Astrocyte of the cerebellum (primary cell): ENCODE measurements around the gene ZDHHC5.

Source experiments
- DNase-seq: peaks from one replicate; pipeline ENCODE4 v3.0.0-alpha.2; 2011; ENCODE audit warnings: low read depth
- H3K4me3 ChIP-seq: 2 replicates; pipeline ENCODE4 v1.5.1; 2011; ENCODE audit warnings: mild to moderate bottlenecking, low read depth, low read length, moderate library complexity
- in situ Hi-C: cut with HindIII; loops from 2 replicates; pipeline ENCODE4 v1.10.0; 2017; ENCODE audit warnings: low sequenced_read_pairs
- TF ChIP-seq, protein P1 (sequence below): IDR thresholded peaks from 2 replicates; pipeline ENCODE4 v1.5.1; 2012; ENCODE audit warnings: low read length, low read depth, moderate library complexity, mild to moderate bottlenecking; ENCODE audit errors: missing control alignments

ZDHHC5 gene

DNA sequence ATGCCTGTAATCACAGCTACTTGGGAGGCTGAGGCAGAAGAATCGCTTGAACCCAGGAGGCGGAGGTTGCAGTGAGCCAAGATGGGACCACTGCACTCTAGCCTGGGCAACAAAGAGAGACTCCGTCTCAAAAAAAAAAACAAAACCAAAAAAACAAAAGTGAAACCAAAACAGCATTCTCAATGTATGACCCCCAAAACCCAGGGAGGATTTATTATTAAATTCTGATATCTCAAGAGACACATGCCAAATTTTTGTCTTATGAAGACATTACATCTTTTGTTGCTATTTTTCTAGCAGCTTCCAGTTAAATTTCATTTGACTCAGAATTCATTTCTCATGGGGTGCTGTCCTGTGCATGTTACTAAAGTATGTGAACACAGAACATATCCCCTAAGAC lies 15.3 kb upstream of the ZDHHC5 start:
- no peak overlapping the region for H3K4me3 ChIP-seq
- TF ChIP-seq, protein P1, sequence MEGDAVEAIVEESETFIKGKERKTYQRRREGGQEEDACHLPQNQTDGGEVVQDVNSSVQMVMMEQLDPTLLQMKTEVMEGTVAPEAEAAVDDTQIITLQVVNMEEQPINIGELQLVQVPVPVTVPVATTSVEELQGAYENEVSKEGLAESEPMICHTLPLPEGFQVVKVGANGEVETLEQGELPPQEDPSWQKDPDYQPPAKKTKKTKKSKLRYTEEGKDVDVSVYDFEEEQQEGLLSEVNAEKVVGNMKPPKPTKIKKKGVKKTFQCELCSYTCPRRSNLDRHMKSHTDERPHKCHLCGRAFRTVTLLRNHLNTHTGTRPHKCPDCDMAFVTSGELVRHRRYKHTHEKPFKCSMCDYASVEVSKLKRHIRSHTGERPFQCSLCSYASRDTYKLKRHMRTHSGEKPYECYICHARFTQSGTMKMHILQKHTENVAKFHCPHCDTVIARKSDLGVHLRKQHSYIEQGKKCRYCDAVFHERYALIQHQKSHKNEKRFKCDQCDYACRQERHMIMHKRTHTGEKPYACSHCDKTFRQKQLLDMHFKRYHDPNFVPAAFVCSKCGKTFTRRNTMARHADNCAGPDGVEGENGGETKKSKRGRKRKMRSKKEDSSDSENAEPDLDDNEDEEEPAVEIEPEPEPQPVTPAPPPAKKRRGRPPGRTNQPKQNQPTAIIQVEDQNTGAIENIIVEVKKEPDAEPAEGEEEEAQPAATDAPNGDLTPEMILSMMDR = no peak
- in situ Hi-C loops = no loop called here
- no peak for DNase-seq

DNA sequence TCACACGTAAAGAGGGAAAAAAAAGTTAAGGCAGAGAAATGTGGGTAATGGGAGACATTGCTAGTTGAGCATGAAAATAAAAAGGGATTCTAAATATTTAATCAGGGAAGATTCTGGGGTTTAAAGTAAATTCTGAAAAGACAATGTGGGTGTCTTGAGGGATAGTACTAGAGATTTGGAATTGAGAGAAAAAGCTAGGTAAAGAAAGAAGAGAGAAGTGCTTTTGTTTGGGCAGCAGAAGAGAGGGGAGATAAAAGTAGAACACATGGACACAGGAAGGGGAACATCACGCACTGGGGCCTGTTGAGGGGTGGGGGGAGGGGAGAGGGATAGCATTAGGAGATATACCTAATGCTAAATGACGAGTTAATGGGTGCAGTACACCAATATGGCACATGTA lies 14.8 kb upstream of the ZDHHC5 start:
- no peak for DNase-seq
- TF ChIP-seq, protein P1 = no peak
- H3K4me3 ChIP-seq = no peak overlapping the region
- in situ Hi-C loops = no loop called here

DNA sequence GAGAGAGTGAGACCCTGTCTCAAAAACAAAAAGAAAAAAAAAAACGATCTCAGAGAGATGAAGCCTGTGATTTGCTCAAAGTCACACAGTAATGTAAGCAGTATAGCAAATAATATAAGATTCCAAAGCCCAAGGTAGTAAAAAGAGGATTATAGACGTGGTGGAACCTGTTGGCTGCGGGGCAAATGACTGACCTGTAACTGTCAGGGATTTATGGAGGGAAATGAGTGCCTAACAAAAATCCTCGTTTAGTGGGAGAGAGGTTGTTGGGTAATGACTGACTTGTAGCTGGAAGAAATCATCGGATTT lies 11.1 kb upstream of the ZDHHC5 start:
- peak overlapping the region; percentile 93 for H3K4me3 ChIP-seq
- no peak for DNase-seq
- TF ChIP-seq, protein P1 = no peak
- in situ Hi-C loops = no loop called here

DNA sequence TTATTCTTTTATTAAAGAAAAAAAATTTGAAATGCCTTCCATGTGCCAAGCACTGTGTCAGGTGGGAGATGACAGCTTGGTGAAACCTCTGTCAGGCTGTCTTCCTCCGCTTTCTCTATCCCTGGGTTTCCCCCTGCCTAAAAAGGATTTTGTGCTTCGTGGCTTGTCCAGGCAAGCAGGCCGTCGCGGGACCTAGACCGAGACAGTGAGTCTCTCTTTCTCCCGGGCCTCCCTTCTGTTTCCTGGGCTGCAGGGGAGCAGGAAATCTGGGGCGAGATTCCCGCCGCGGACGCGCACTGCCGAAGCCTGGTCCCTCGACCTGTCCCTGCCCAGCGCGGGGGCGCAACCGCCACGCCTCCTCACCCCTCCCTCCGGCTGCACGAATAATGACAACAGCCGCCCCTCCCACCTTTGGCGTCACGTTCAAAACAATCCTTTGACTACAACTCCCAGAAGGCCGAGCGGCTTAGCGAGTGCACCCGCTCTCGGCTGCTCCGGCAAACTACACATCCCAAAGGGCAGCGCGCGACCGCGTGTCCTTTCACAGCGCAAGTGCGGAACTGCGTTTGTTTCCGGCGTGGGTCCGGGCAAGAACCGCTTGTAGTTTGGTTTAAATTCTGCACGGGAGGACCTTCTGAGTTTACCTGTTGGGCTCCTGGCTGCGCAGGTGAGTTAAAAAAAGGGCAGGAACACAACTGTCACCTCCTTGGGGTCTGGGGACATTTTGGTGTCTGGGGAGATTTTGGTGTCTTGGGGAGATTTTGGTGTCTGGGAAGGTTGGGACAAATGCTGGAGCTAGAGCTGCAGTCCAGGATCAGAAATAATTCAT lies 10.5 kb upstream of the ZDHHC5 start, which contains the start of gene CLP1:
CLP1 (plus strand) TSS at position 569 of the 829 bp plus-strand sequence. CDS start 1,715 bp downstream, outside the sequence.
- peak within 1 kb of the TSS; percentile 93 for H3K4me3 ChIP-seq
- DNase-seq = peak; percentile 96
- TF ChIP-seq, protein P1 = no peak
- in situ Hi-C loops = no loop called here

DNA sequence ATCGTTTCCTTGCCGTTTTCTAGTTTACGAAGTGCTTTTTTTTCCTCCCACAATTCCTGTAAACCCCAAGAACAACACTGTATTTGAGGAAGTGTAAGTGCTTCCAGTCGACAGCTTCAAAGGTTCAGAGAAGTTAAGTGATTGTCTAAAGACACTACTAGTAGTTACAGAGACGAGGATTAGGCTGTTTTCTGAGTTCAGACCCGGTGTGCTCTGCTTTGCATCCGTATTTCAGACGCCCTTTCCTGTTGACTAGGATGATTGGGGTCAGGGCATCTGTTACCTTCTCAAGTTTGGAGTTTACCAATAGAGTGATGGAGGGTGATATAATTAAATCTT lies 9.9 kb upstream of the ZDHHC5 start:
- TF ChIP-seq, protein P1 = no peak
- no peak for DNase-seq
- H3K4me3 ChIP-seq = peak overlapping the region; percentile 93
- in situ Hi-C loops = no loop called here

DNA sequence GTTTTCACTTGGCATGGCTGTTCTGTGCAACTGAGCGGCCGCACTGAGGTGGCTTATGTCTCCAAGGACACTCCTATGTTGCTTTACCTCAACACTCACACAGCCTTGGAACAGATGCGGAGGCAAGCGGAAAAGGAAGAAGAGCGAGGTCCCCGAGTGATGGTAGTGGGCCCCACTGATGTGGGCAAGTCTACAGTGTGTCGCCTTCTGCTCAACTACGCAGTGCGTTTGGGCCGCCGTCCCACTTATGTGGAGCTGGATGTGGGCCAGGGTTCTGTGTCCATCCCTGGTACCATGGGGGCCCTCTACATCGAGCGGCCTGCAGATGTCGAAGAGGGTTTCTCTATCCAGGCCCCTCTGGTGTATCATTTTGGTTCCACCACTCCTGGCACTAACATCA lies 8.2 kb upstream of the ZDHHC5 start:
- in situ Hi-C loops = no loop called here
- no peak for DNase-seq
- TF ChIP-seq, protein P1 = no peak
- H3K4me3 ChIP-seq = no peak overlapping the region

DNA sequence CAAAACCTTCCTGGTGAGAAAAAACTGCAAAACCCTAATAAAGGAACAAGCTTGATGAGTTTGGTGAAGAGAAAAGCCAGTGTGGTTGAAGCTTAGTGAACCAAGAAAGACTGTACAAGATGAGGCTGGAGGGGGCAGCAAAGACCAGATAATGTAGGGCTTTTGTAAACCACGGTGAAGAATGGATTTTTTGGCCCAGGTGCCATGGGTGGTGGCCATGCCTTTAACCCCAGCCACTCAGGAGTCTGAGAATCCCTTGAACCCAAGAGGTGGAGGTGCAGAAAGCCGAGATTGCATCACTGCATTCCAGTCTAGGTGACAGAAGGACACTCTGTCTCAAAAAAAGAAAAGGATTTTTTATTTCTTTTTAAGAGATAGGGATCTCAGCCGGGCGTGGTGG lies 5.0 kb upstream of the ZDHHC5 start:
- TF ChIP-seq, protein P1 = no peak
- no peak for DNase-seq

More for the DNA sequence above, 5.0 kb upstream of the ZDHHC5 start:
- in situ Hi-C loops = no loop called here
- H3K4me3 ChIP-seq = no peak overlapping the region
